ENCODE measurements around the gene HERC2.
"Not testable (repeated sequence)": the region's sequence is repeated elsewhere in the genome, so short reads cannot be mapped to it uniquely, and the experiment has no call there.

Gene HERC2

GRCh38 chr15:28322129-28322588 is at the start of gene HERC2:
Gene HERC2 (minus strand): TSS chr15:28322179. CDS start chr15:28321433, 746 bp downstream.
- not testable (repeated sequence) for DNase-seq

GRCh38 chr15:28365502-28365901 is 43.5 kb upstream of the HERC2 start:
- DNase-seq, result not testable (repeated sequence)

GRCh38 chr15:28357984-28358383 is 36.0 kb upstream of the HERC2 start, which contains the start of gene GOLGA6L24:
Gene GOLGA6L24 (minus strand): TSS chr15:28358084. CDS start chr15:28358023, 61 bp downstream.
- DNase-seq, result not testable (repeated sequence)

- not testable (repeated sequence) for DNase-seq
Observed at GRCh38 chr15:28321358-28322078, 461 bp downstream of the HERC2 start.

- not testable (repeated sequence) for DNase-seq
Observed at GRCh38 chr15:28319725-28320124, 2.3 kb downstream of the HERC2 start.

- not testable (repeated sequence) for DNase-seq
Observed at GRCh38 chr15:28318828-28319227, 3.2 kb downstream of the HERC2 start.

GRCh38 chr15:28318122-28318521 is 3.9 kb downstream of the HERC2 start:
- not testable (repeated sequence) for DNase-seq

GRCh38 chr15:28316958-28317357 is 5.0 kb downstream of the HERC2 start:
- not testable (repeated sequence) for DNase-seq

GRCh38 chr15:28310454-28310853 is 11.5 kb downstream of the HERC2 start:
- not testable (repeated sequence) for DNase-seq

- not testable (repeated sequence) for DNase-seq
Observed at GRCh38 chr15:28308718-28309117, 13.3 kb downstream of the HERC2 start.

GRCh38 chr15:28305700-28306099 is 16.3 kb downstream of the HERC2 start:
- not testable (repeated sequence) for DNase-seq

- DNase-seq, result not testable (repeated sequence)
Observed at GRCh38 chr15:28297434-28297833, 24.5 kb downstream of the HERC2 start.

- not testable (repeated sequence) for DNase-seq
Observed at GRCh38 chr15:28296814-28297213, 25.2 kb downstream of the HERC2 start.

- not testable (repeated sequence) for DNase-seq
Observed at GRCh38 chr15:28295009-28295563, 26.9 kb downstream of the HERC2 start.

- not testable (repeated sequence) for DNase-seq
Observed at GRCh38 chr15:28294560-28294959, 27.4 kb downstream of the HERC2 start.

GRCh38 chr15:28289694-28290463 is 32.1 kb downstream of the HERC2 start:
- no peak for DNase-seq

- not testable (repeated sequence) for DNase-seq
Observed at GRCh38 chr15:28288830-28289693, 32.9 kb downstream of the HERC2 start.

GRCh38 chr15:28286659-28287058 is 35.3 kb downstream of the HERC2 start:
- DNase-seq, result not testable (repeated sequence)

- no peak for DNase-seq
Observed at GRCh38 chr15:28286031-28286430, 35.9 kb downstream of the HERC2 start.

GRCh38 chr15:28281876-28282275 is 40.1 kb downstream of the HERC2 start:
- no peak for DNase-seq

- DNase-seq, result no peak
Observed at GRCh38 chr15:28274635-28275034, 47.3 kb downstream of the HERC2 start.

GRCh38 chr15:28273873-28274610 is 47.9 kb downstream of the HERC2 start:
- DNase-seq, result no peak

Data from stimulated activated naive CD4-positive, alpha-beta T cell treated with Interleukin-2 at 50 U/mL for 16 hours (primary cell).